GM19438 (cell line): ENCODE results near the gene NFE2L2.
"Not testable (repeated sequence)": the region's sequence is repeated elsewhere in the genome, so short reads cannot be mapped to it uniquely, and the experiment has no call there.

Source experiments
- ATAC-seq: cut with Tn5 transposase; IDR thresholded peaks from one replicate; pipeline ENCODE4 v1.9.1; 2021; ENCODE audit warnings: low read depth; ENCODE audit not compliant: unreplicated experiment

Gene NFE2L2

GRCh38 chr2:177258059-177258458, 6.5 kb downstream of the NFE2L2 start:
- ATAC-seq: no peak

DNA sequence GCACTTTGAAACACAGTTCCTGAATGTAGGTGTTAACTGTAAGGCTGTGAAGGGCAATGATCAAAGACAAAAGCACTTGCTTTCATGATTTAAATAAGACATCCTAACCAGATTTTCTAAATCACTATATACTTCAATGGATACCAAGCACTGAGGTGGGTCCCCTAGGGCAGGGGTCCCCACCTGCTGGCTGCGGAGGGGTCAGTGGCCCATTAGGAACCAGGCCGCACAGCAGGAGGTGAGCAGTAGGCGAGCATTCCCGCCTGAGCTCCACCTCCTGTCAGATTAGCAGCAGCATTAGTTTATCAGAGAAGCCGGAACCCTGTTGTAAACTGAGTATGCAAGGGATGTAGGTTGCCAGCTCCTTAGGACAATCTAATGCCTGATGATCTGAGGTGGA, 7.1 kb downstream of the NFE2L2 start:
- no peak for ATAC-seq

DNA sequence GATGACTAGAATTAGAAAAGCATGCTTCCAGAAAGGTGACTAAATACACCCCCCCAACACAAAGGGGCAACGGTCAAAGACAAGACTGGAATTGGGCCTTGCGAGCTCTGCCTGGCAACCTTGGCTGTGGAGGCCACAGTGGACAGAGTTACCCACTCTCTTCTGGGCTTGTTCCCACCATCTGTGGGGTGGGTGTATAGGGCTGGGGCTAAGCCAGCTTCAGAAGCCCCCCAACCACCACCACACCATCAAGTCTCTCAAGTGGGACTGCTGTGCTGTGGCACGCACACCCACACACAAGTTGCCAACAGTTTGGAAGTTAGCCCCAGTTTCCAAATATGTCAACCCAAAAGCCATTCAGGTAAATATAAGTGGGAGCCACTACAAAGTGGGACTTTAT, 7.8 kb downstream of the NFE2L2 start:
- ATAC-seq: no peak

DNA sequence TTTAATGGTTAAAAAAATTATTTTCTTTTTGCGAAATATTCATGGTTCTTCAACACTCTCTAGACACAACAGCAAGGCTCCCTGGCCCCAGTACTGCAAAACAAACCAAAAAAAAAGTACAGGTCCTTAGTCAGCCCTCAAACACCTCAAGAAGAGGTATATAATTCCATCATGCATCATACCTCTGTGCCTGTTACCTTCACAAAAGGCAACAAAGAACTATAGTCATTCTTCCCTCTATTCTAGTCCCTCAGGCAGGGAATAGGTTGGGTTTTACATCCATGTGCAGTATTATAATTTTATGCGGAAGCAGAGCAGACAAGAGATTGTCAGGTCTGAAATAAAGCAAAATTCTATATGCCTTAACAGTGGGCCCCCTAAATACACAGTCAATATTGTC, 8.5 kb downstream of the NFE2L2 start:
- no peak for ATAC-seq

DNA sequence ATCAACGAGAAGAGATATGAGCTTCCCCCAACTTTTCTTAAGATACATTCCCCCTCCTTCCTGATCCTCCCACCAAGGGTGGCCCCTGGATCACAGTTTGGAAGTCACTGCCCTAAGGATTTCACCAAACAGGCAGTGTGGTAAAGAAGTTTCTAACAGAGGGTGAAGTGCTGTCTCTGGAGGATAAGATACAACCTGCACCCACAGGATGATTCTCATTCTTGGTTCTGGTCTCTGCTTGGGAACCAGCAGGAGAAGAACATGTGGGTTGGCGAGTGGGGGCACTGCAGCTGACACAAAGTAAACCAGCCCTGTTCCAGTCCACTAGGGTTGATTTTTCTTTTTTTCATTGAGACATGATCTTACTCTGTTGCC, 9.3 kb downstream of the NFE2L2 start:
- no peak for ATAC-seq

DNA sequence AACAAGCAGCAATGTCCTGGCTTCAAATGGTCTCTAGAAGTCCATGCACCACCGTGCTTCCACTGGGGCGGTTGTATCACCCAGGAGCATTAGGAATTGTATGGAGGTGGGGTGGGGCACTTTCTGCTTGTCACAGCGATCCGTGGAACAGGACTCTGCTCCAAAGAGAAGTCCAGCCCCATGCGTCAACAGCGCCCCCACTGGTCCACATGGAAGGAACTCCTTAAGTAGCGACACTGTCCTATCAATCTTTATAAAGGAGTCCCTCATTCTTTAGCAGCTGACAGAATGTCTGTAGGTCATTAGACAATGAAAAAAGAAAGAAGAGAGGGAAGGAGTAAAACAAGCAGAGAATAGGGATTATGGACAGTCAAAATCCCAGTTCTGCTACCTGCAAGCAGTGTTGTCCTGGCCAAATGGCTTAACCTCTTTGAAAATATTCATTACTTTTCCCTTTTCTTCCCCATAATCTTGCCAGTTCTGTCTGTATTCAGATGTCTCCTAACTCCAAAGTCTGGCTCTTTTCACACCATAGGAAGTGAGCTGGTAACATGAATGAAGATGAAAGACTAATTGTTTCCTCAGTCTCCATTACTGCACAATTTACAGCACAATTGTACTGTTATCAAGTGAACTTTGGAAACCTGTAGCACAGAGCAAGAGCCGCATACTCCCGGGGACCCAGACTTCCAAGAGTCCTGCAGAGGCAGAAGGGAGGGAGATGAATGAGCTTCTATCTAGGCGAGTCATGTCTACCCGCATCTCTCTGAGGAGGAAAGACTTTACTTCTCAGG, 9.9 kb downstream of the NFE2L2 start:
- no peak for ATAC-seq

- ATAC-seq: no peak
These were observed 10.8 kb downstream of the NFE2L2 start for GRCh38 chr2:177253704-177254103.

- no peak for ATAC-seq
These were observed 11.6 kb downstream of the NFE2L2 start for GRCh38 chr2:177252808-177253531.

- ATAC-seq: no peak
These were observed 13.4 kb downstream of the NFE2L2 start for GRCh38 chr2:177251165-177251542.

DNA sequence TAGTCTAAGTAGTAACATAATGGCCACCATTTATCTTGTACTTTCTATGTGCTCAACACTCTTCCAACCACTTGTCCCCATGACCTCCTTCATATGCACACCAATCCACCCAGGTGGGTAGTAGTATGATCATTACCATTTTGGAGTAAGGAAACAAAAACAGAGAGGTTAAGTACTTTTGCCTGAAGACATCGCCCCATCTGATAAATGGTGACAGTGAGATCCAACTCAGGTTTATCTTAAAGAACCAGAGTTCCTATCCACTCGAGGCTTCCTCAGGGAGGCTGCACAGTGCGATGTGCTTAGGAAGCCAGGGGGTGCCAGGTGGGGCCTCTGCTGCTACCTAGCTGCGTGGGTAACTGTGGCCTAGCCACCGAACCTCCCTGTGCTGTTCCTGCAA, 14.1 kb downstream of the NFE2L2 start:
- no peak for ATAC-seq

DNA sequence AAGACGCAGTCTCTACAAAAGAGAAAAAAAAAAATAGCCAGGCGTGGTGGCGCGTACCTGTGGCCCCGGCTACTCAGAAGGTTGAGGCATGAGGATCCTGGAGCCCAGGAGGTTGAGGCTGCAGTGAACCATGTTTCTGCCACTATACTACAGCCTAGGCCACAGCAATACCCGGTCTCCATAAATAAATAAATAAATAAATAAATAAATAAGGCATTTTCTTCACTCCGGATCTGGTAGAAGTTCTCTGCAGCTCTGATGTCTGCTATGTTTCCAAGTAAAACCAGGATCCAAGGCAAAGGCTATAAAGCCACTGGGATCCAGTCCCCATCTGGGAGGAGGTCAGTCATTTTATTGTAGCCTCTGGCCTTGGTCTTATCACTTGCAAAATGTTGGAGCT, 15.5 kb downstream of the NFE2L2 start:
- ATAC-seq: no peak

DNA sequence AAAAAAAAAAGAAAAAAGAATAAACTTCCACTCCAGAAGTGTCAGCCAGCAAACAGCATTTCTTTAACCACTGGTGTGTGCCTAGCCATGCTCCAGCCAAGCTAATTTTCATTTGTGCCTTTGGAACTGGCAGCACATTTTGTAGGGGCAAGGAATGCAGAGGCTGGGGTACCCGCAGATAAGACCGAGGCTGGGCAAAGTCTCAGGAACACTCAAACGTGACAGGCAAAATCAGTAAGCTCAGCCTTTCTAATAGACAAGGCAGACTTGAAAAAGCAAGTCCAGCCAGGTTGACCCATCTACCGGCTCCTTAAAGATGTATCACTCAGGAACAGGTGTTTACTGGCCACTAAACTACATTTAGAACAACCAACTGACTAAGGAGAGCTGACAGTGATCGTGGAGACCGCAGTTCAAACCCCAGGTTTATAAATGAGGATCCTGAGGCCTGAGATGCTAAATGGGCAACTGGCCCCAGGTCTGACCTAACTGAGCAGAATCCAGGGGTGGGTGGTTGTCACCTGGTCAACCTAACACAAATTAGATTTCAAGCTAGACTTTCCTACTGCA, 16.7 kb downstream of the NFE2L2 start:
- no peak for ATAC-seq

GRCh38 chr2:177246523-177247030, 17.9 kb downstream of the NFE2L2 start:
- ATAC-seq: not testable (repeated sequence)

GRCh38 chr2:177246000-177246399, 18.5 kb downstream of the NFE2L2 start:
- no peak for ATAC-seq

GRCh38 chr2:177245010-177245422, 19.5 kb downstream of the NFE2L2 start:
- ATAC-seq: no peak

DNA sequence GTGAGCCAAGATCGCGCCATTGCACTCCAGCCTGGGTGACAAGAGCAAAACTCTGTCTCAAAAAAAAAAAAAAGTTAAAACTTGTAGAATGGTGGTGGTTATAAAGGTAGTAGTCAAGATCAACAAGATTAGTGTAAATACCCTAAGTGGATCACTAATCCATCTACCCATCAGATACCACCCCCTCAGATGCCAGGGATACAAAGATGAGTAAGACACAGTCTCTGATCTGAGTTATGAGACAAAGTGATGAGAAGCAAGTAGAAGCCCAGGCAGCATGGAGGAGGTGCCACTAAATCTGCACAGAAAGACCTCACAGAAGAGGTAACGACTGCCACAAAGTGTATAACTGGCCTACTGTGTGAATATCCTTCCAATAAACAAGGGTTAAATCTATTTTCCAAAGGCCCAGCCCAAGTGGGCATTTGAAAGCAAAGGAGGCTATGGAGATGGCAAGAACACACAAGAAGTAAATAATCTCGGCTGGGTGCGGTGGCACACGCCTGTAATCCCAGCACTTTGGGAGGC, 20.2 kb downstream of the NFE2L2 start:
- ATAC-seq: no peak

DNA sequence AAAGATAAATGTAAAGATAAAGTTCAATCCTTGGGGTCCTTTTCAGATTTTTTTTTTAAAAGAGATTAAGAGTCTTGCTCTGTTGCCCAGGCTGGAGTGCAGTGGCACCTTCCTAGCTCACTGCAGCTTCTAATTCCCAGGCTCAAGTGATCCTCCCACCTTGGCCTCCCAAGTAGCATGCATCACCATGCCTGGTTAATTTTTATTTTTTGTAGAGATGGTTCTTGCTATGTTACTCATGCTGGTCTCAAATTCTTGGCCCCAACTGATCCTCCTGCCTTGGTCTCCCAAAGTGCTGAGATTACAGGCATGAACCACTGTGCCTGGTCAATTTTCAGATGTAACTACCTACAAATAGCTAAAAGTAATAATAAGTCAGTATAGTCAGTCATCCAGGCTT, 21.1 kb downstream of the NFE2L2 start:
- ATAC-seq: no peak

DNA sequence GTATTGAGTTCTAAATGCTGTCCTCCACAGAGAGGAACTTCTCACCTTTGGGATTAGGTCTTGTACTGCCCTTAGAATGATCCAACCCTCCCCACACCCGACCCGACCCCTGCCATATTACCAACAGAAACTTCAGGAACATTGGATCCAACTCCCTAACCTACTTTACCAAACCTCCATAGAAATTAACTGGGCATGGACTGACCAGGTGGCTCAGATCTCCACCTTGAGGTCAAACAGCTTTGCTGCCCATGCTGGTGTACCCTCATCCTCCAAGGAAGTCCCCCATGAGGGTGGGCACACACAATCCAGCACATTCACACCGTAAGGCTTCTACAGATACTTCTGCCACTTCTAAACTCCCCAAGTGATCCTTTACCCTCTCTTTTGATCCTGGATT, 21.5 kb downstream of the NFE2L2 start:
- ATAC-seq: no peak

DNA sequence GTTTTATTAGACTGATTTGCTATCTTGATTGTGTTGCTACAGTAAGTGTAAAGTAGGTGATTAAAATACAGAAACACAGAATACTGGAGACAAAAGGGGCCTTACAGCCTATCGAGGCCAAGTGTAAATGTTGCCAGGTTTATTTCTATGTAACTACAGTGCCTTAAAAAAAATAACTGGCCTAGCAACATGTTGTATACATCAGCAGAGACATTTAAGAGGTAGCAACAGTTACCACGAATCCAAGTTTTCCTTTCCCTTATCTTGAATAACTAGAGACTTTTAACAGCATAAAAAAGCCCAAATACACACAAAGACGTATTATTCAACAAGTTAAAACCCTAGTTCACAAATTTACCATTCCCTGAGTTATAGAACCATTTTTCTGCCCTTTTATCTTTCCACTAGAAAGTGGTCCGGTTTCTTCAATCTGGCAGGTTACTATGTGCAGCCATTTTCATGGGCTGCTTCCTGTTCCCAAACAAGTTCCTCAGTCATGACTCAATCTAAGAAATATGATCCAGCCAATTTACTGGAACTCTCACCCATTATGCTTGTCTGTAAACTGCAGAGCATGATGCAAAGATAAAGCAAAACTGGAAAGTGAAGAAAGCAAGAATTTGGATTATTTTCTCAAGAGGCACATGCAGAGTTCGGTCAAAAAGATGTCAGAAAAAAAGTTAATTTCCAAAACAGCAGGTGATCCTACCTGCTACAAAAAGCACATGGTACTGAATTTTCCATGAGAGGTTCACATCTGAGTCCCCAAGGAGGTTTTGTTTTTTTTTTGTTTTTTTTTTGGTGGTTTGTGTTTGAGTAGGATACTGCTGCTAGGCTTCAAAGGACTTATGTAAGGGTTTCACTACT, 22.2 kb downstream of the NFE2L2 start:
- ATAC-seq: no peak

- no peak for ATAC-seq
These were observed 22.8 kb downstream of the NFE2L2 start for GRCh38 chr2:177241711-177242120.
